K562 (cell line): Measurements from ENCODE around the gene MRPS35. TPM values are rescaled to one million over a fixed set of nuclear protein-coding genes. Genes with fewer than 3 reads are reported as not detected.

Source experiments
- CTCFL ChIP-seq: IDR thresholded peaks from 2 replicates; pipeline ENCODE4 v1.6.1; 2011; ENCODE audit warnings: borderline replicate concordance, low read depth, mild to moderate bottlenecking, moderate library complexity, low read length; ENCODE audit not compliant: insufficient read depth, poor library complexity, severe bottlenecking
- FIP1L1 ChIP-seq: fragments of 200-400 bp; formaldehyde crosslinking; IDR thresholded peaks from 2 replicates; pipeline ENCODE4 v1.6.1; 2018; ENCODE audit warnings: mild to moderate bottlenecking, low read depth, low read length; ENCODE audit not compliant: poor library complexity, severe bottlenecking
- HDGF ChIP-seq: fragments of 450-650 bp; IDR thresholded peaks from 2 replicates; pipeline ENCODE4 v1.6.1; 2016
- HNRNPLL ChIP-seq: fragments of 200-400 bp; formaldehyde crosslinking; IDR thresholded peaks from 2 replicates; pipeline ENCODE4 v1.6.1; 2017; ENCODE audit warnings: low read length, low read depth, mild to moderate bottlenecking; ENCODE audit not compliant: poor library complexity, severe bottlenecking
- KLF16 ChIP-seq: IDR thresholded peaks from 2 replicates; pipeline ENCODE4 v1.6.1; 2016; ENCODE audit warnings: antibody characterized with exemption
- LARP7 ChIP-seq: fragments of 450-650 bp; IDR thresholded peaks from 2 replicates; pipeline ENCODE4 v1.6.1; 2016
- MAZ ChIP-seq, 2 experiments: fragments of 450-650 bp in 1 of 2; sonication (generic) in 1 of 2; formaldehyde crosslinking; IDR thresholded peaks in 1 of 2; conservative IDR thresholded peaks in 1 of 2; 2 replicates each; pipeline versions ENCODE4 v1.4.0 to v1.5.0; 2020; ENCODE audit warnings: mild to moderate bottlenecking in 1 of 2, missing genetic modification reagents in 1 of 2
- PHF8 ChIP-seq: fragments of 200-600 bp; sonication (generic); IDR thresholded peaks from 2 replicates; pipeline ENCODE4 v1.6.1; 2012; ENCODE audit warnings: mixed run types, mild to moderate bottlenecking, inconsistent platforms, low read length, moderate library complexity, borderline replicate concordance
- POLR2A ChIP-seq: fragments of 450-650 bp; conservative IDR thresholded peaks from 2 replicates; pipeline ENCODE4 v1.6.1; 2016
- RB1 ChIP-seq: fragments of 450-650 bp; IDR thresholded peaks from 2 replicates; pipeline ENCODE4 v1.6.1; 2017; ENCODE audit warnings: low read depth, mild to moderate bottlenecking
- ZNF76 ChIP-seq: fragments of 250-450 bp; sonication (Bioruptor Pico); IDR thresholded peaks from 2 replicates; pipeline ENCODE4 v1.4.0; 2020; ENCODE audit warnings: mild to moderate bottlenecking, moderate library complexity, borderline replicate concordance
- polyA plus RNA-seq, 8 experiments: library from polyadenylated mRNA; depleted of rRNA in 4 of 8; stranded (reverse) in 5 of 8; unstranded in 3 of 8; fragments of >200 nt; fragmentation: Nextera tagmentation in 2 of 8; fragmentation: Illumina TruSeq in 1 of 8; extraction: Ambion mirVana in 2 of 8; extraction: Trizol in 1 of 8; gene quantifications; 2 replicates each; pipeline versions ENCODE4 v1.2.1 to v1.2.3, GENCODE V29; 2011 to 2014; ENCODE audit warnings: inconsistent platforms in 1 of 8, missing spikeins in 1 of 8
- total RNA-seq, 7 experiments: library from RNA; depleted of rRNA in 6 of 7; stranded (reverse); fragments of >200 nt in 6 of 7; fragmentation: Illumina TruSeq in 2 of 7; extraction: Trizol in 2 of 7; gene quantifications; 2 replicates each; pipeline versions ENCODE4 v1.2.1 to v1.2.3, GENCODE V29; 2011 to 2021; ENCODE audit warnings: low replicate concordance in 1 of 7
- TF ChIP-seq, protein P1 (sequence below): fragments of 450-650 bp; IDR thresholded peaks from 2 replicates; pipeline ENCODE4 v1.6.1; 2016; ENCODE audit warnings: low read depth
- TF ChIP-seq, protein P2 (sequence below): sonication (generic); formaldehyde crosslinking; IDR thresholded peaks from 2 replicates; pipeline ENCODE4 v1.8.1; 2023; ENCODE audit warnings: mild to moderate bottlenecking, missing genetic modification reagents

MRPS35 gene
- total and polyA plus RNA-seq, 9 of the 15 experiments (the other 6 are each of a cell fraction or from before 2014, with no cell fraction given), result 79.0 to 183 (median 114) TPM

GRCh38 chr12:27710592-27711316 is at the start of gene MRPS35 (continued):
- TF ChIP-seq, protein P1, sequence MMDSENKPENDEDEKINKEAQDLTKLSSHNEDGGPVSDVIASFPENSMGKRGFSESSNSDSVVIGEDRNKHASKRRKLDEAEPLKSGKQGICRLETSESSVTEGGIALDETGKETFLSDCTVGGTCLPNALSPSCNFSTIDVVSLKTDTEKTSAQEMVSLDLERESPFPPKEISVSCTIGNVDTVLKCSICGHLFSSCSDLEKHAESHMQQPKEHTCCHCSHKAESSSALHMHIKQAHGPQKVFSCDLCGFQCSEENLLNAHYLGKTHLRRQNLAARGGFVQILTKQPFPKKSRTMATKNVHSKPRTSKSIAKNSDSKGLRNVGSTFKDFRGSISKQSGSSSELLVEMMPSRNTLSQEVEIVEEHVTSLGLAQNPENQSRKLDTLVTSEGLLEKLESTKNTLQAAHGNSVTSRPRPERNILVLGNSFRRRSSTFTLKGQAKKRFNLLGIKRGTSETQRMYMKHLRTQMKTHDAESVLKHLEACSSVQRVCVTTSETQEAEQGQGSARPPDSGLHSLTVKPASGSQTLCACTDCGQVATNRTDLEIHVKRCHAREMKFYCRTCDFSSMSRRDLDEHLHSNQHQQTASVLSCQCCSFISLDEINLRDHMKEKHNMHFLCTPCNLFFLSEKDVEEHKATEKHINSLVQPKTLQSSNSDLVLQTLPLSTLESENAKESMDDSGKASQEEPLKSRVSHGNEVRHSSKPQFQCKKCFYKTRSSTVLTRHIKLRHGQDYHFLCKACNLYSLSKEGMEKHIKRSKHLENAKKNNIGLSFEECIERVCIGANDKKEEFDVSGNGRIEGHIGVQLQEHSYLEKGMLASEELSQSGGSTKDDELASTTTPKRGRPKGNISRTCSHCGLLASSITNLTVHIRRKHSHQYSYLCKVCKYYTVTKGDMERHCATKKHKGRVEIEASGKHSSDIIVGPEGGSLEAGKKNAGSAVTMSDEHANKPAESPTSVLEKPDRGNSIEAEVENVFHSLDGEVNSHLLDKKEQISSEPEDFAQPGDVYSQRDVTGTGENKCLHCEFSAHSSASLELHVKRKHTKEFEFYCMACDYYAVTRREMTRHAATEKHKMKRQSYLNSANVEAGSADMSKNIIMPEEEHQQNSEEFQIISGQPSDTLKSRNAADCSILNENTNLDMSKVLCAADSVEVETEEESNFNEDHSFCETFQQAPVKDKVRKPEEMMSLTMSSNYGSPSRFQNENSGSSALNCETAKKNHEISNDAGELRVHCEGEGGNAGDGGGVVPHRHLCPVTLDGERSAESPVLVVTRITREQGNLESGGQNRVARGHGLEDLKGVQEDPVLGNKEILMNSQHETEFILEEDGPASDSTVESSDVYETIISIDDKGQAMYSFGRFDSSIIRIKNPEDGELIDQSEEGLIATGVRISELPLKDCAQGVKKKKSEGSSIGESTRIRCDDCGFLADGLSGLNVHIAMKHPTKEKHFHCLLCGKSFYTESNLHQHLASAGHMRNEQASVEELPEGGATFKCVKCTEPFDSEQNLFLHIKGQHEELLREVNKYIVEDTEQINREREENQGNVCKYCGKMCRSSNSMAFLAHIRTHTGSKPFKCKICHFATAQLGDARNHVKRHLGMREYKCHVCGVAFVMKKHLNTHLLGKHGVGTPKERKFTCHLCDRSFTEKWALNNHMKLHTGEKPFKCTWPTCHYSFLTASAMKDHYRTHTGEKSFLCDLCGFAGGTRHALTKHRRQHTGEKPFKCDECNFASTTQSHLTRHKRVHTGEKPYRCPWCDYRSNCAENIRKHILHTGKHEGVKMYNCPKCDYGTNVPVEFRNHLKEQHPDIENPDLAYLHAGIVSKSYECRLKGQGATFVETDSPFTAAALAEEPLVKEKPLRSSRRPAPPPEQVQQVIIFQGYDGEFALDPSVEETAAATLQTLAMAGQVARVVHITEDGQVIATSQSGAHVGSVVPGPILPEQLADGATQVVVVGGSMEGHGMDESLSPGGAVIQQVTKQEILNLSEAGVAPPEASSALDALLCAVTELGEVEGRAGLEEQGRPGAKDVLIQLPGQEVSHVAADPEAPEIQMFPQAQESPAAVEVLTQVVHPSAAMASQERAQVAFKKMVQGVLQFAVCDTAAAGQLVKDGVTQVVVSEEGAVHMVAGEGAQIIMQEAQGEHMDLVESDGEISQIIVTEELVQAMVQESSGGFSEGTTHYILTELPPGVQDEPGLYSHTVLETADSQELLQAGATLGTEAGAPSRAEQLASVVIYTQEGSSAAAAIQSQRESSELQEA, result peak; percentile 97
- TF ChIP-seq FIP1L1, result peak; percentile 74
- 0 out of 2 replicates have a peak, but pooled peaks have one; percentile 82 for TF ChIP-seq ZNF76
- peak; percentile 77 for TF ChIP-seq MAZ (CRISPR knock-in tag; conservative IDR thresholded peaks at IDR 0.05 in 1 of 2, IDR thresholded peaks at IDR 0.05 in 1 of 2)
- peak; percentile 66; the same call in 1 of the 2 replicates for TF ChIP-seq KLF16
- TF ChIP-seq, protein P2, sequence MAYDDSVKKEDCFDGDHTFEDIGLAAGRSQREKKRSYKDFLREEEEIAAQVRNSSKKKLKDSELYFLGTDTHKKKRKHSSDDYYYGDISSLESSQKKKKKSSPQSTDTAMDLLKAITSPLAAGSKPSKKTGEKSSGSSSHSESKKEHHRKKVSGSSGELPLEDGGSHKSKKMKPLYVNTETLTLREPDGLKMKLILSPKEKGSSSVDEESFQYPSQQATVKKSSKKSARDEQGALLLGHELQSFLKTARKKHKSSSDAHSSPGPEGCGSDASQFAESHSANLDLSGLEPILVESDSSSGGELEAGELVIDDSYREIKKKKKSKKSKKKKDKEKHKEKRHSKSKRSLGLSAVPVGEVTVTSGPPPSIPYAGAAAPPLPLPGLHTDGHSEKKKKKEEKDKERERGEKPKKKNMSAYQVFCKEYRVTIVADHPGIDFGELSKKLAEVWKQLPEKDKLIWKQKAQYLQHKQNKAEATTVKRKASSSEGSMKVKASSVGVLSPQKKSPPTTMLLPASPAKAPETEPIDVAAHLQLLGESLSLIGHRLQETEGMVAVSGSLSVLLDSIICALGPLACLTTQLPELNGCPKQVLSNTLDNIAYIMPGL (CRISPR knock-in tag), result peak; percentile 46; the same call in 1 of the 2 replicates
- TF ChIP-seq HDGF, result no peak
- TF ChIP-seq RB1, result peak; percentile 80; the same call in 1 of the 2 replicates
- TF ChIP-seq PHF8, result peak; percentile 98; the same call in 1 of the 2 replicates
- TF ChIP-seq POLR2A, result peak; percentile 97
- peak; percentile 14 for TF ChIP-seq CTCFL
- peak; percentile 33 for TF ChIP-seq HNRNPLL
- TF ChIP-seq LARP7, result 0 out of 2 replicates have a peak, but pooled peaks have one; percentile 18
